Erythroblast (primary cell): Measurements from ENCODE around the gene ACTN2.
"Not testable (repeated sequence)": the region's sequence is repeated elsewhere in the genome, so short reads cannot be mapped to it uniquely, and the experiment has no call there.

Experiments used
- DNase-seq, 2 experiments: peaks; one replicate each; lab custom pipeline; 2025; lab: John Stamatoyannopoulos, UW
- GATA1 ChIP-seq: IDR thresholded peaks from 2 replicates; pipeline ENCODE4 v1.6.1; 2011; ENCODE audit warnings: low read depth, mild to moderate bottlenecking, control low read depth, low read length, moderate library complexity
- POLR2A ChIP-seq: IDR thresholded peaks from 2 replicates; pipeline ENCODE4 v1.6.1; 2011; ENCODE audit warnings: mild to moderate bottlenecking, low read length

The ACTN2 gene

GRCh38 chr1:236685917-236686814 lies at the start of gene ACTN2:
ACTN2 (plus strand) TSS chr1:236686499; CDS start chr1:236686674, 175 bp downstream.
- TF ChIP-seq GATA1 = no peak
- no peak for TF ChIP-seq POLR2A
- DNase-seq = peak; percentile 85 to 86

DNA sequence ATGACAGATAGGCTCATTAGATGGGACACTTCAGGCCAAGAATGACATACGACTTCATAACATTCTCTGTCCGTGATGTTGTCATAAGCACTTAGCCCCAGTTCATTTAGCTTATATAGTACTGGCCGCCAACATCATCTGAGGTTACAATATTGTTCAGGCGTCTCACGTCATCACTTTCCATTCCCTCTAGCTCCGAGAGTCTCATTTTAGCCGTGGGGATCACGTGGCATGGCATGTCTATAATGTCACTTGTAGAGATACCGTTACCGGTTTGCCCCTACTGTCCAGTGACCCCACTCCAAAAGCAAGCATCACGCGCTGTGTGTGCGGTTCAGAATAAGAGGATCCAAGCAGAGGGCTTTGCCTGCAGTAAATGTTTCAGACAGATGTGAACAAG lies 47.4 kb upstream of the ACTN2 start:
- no peak for TF ChIP-seq GATA1
- no peak for TF ChIP-seq POLR2A
- DNase-seq = no peak

DNA sequence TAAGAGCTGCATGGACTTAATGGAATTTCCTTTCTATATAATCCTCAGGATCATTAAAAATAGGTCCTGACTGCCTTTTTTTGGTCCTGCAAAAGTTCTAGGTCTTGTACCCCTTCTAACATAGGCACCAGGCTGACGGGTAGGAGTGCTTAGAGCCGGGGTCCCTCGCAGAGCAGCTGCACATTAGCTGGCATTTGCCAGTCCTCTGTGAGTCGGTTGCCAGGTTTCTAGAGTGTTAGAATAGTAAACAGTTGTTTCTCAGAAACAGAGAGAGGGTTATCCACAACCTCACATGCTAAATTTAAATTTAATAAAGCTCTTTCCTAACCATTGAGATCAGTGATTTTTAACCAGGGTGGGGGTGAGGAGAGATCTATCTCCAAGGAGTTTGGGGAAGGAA lies 46.6 kb upstream of the ACTN2 start:
- DNase-seq = no peak
- no peak for TF ChIP-seq GATA1
- TF ChIP-seq POLR2A = no peak

DNA sequence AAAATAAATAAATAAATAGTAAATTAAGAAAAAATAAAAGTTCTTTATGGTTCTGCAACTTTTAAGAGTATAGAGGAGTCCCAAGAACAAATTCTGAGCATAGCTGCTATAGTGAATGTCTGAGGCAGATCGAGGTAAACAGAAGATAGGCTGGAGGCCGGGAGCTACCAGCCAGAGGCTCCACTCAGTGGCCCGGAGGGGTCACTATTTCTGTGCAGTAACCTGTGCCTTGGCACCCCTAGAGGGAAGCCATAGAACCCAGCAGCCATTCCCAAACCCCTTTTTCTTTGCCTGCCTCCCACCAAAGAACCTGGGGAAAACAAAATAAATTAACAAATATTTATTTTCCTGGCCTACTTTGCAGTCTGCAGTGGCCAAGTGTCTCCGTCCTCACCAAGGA lies 43.5 kb upstream of the ACTN2 start:
- TF ChIP-seq POLR2A (no peak), GATA1 (no peak)

DNA sequence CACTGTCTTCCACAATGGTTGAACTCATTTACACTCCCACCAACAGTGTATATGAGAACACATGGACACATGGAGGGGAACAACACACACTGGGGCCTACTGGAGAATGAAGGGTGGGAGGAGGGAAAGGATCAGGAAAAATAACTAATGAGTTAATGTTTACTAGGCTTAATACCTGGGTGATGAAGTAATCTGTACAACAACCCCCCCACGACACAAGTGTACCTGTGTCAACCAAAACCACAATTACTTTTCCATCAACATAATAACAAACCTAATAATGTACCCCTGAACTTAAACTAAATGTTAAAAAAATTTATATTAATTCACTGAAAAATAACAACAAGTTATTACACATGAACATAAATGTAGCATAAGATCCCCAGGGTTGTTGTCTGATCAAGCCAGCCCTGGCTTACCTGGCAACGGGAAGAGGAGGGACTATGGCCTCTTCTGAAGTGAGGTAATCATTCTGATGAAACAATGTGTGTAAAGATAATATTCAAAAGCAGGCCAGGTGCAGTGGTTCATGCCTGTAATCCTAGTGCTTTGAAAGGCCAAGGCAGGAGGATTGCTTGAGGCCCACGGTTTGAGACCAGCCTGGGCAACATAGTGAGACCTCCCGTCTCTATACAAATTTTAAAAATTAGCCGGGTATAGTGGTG lies 41.2 kb upstream of the ACTN2 start:
- no peak for TF ChIP-seq GATA1
- no peak for TF ChIP-seq POLR2A
- DNase-seq = no peak

More for the DNA sequence above, 43.5 kb upstream of the ACTN2 start:
- no peak for DNase-seq

DNA sequence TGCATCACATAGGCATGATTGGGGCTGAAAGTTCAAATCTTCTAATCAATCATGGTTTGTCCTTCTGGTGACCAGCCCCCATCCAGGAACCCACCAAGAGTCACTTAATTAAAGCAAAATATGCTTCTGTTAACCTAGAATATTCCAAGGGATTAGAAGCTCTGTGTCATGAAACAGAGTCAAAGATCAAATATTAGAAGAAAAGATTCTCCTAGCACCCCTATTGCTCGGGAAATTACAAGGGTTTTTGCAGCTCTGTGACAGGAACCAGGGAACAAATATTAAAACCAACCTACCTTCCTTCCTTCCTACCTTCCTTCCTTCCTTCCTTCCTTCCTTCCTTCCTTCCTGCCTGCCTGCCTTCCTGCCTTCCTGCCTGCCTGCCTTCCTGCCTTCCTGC lies 31.8 kb upstream of the ACTN2 start:
- no peak for TF ChIP-seq POLR2A
- no peak for TF ChIP-seq GATA1
- DNase-seq = no peak

- DNase-seq = no peak
- no peak for TF ChIP-seq POLR2A
- TF ChIP-seq GATA1 = no peak
Observed at GRCh38 chr1:236654957-236655356, 31.3 kb upstream of the ACTN2 start.

DNA sequence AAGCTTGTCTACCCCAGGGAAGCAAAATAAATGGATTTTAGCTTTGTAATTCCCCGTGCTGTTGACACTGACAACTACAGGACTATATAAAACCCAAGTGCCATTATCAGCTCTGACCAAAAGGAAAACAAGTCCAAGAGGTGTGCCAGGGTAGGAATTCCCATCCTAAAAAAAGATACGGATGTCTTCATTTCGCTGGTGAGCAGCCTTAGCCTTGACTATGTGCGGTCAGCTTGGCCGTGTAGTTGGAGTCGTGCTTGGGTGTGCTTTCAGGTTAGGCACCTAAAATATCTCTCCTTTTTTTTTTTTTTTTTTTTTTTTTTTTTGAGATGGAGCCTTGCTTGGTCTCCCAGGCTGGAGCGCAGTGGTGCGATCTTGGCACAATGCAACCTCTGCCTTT lies 28.9 kb upstream of the ACTN2 start:
- DNase-seq = no peak
- no peak for TF ChIP-seq GATA1
- TF ChIP-seq POLR2A = no peak

- no peak for DNase-seq
- TF ChIP-seq GATA1 = no peak
- no peak for TF ChIP-seq POLR2A
Observed at GRCh38 chr1:236659792-236660587, 26.3 kb upstream of the ACTN2 start.

DNA sequence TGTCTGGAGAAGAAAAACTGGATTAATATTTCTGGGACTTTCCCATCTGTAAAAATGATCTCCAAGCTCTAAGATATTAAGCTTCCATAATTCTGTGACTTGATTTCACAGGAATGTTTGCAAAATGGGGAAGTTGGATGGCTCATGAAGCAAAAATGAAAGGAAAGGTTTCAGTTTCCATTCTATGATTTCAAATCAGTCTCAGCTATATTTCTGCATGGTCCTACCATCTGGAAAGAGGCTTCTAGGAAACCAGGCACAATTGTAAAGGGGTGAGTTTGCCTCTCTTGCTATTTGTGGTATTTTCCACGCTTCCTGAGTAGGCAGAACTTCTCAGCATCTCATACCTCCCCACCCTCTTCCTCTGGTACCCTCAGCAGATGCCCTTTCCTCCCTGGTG lies 22.4 kb upstream of the ACTN2 start:
- DNase-seq = no peak
- no peak for TF ChIP-seq POLR2A
- TF ChIP-seq GATA1 = no peak

- DNase-seq = not testable (repeated sequence)
Observed at GRCh38 chr1:236668909-236669308, 17.4 kb upstream of the ACTN2 start.

DNA sequence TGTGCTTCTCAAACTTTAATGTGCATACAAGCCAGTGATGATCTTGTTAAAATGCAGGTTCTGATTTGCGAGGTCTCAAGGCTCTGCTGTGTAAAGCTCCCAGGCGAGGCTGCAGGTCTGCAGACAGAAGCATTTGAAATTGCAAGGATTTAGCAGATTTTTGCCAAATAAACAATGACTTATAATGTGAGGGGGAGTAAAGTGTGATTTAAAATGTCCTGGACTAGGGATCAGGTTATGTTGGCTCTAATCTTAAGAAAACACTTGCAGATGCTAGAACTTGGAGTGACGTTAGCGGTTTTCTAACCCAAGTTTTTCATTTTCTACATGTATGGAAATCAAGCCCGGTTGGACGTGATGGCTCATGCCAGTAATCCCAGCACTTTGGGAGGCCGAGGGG lies 16.2 kb upstream of the ACTN2 start:
- no peak for DNase-seq
- TF ChIP-seq GATA1 (no peak), POLR2A (no peak)

DNA sequence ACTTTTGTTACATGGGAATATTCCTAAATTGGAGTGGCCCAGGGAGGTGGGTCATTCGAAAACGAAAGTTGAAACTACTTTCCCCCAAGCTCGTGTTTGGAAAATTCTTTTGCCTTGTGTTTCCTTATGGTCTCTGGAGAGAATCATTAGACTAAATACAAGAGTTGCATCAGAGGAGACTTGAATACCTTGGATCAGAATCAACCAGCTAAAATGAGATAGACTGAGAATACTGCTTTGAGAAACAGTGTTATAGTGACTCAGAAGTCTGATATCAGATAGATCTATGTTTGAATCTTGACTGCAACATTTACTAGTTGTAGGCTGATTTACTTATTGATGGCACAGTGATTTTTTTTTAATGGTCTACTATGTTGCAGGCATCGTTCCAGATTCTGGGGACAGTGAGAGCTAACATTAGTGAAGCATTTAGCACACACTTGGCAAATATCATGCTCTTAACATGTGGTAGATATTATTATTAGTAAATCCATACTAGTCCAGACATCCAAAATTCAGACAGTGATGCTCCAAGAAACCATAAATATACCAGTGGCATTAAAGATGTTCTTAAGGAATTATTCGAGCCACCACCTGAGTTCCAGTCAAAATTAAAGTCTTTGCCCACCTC lies 12.9 kb upstream of the ACTN2 start:
- TF ChIP-seq POLR2A = no peak
- TF ChIP-seq GATA1 = no peak
- DNase-seq = no peak
